ENCODE results near the gene C1orf50.

GRCh38 chr1:42820813-42821212 lies 53.8 kb downstream of the C1orf50 start:
- no peak for TF ChIP-seq CTCF (conservative IDR thresholded peaks at IDR 0.05; ENCODE audit: low read depth, low read length)
- TF ChIP-seq EZH2 (IDR thresholded peaks at IDR 0.05; ENCODE audit: low read length, unreplicated experiment): no peak
- no peak for TF ChIP-seq EZH2phosphoT487 (IDR thresholded peaks at IDR 0.05; ENCODE audit: borderline replicate concordance, low read length)

All from PC-3 (cell line).